ENCODE measurements around the gene DENND1A. TPM values are rescaled to one million over a fixed set of nuclear protein-coding genes. Genes with fewer than 3 reads are reported as not detected.

DENND1A gene
- total RNA-seq, 1 experiment from 2014 or later, result 19.7 TPM

GRCh38 chr9:123872710-123873109, 57.2 kb downstream of the DENND1A start:
- DNase-seq (ENCODE audit: low read depth, low spot score) (no peak), ATAC-seq (no peak)
- intact Hi-C loops (cut with micrococcal nuclease; ENCODE audit: unreplicated experiment) (no loop called here), in situ Hi-C loops (cut with HindIII; ENCODE audit: low pct_unique_long_range_greater_than_20kb, low sequenced_read_pairs) (no loop called here)
- Histone ChIP-seq H3K4me3 (ENCODE audit: low read depth in 2 of 2, low read length in 2 of 2) (no peak overlapping the region), H3K4me1 (ENCODE audit: control insufficient read depth, insufficient read depth, low read length) (no peaks in the 10 kb centered on the region), H3K36me3 (ENCODE audit: control insufficient read depth, insufficient read depth, low read length) (no peaks in the 10 kb centered on the region), H3K27ac (ENCODE audit: low read length) (no peak overlapping the region), H3K27me3 (ENCODE audit: control insufficient read depth, insufficient read depth, low read length) (no peaks in the 10 kb centered on the region), H3K9me3 (ENCODE audit: control insufficient read depth, insufficient read depth, low read depth, low read length) (no peaks in the 10 kb centered on the region)
- TF ChIP-seq, protein P1, sequence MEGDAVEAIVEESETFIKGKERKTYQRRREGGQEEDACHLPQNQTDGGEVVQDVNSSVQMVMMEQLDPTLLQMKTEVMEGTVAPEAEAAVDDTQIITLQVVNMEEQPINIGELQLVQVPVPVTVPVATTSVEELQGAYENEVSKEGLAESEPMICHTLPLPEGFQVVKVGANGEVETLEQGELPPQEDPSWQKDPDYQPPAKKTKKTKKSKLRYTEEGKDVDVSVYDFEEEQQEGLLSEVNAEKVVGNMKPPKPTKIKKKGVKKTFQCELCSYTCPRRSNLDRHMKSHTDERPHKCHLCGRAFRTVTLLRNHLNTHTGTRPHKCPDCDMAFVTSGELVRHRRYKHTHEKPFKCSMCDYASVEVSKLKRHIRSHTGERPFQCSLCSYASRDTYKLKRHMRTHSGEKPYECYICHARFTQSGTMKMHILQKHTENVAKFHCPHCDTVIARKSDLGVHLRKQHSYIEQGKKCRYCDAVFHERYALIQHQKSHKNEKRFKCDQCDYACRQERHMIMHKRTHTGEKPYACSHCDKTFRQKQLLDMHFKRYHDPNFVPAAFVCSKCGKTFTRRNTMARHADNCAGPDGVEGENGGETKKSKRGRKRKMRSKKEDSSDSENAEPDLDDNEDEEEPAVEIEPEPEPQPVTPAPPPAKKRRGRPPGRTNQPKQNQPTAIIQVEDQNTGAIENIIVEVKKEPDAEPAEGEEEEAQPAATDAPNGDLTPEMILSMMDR (IDR thresholded peaks at IDR 0.05), result no peak
- TF ChIP-seq TCF7L2 (IDR thresholded peaks at IDR 0.05; ENCODE audit: low read depth, low read length) (no peak), SIN3A (IDR thresholded peaks at IDR 0.05; ENCODE audit: borderline replicate concordance, insufficient read depth, low read depth, low read length) (no peak), POLR2AphosphoS5 (IDR thresholded peaks at IDR 0.05; ENCODE audit: low read depth, low read length) (no peak)
- TF ChIP-seq, protein P2, sequence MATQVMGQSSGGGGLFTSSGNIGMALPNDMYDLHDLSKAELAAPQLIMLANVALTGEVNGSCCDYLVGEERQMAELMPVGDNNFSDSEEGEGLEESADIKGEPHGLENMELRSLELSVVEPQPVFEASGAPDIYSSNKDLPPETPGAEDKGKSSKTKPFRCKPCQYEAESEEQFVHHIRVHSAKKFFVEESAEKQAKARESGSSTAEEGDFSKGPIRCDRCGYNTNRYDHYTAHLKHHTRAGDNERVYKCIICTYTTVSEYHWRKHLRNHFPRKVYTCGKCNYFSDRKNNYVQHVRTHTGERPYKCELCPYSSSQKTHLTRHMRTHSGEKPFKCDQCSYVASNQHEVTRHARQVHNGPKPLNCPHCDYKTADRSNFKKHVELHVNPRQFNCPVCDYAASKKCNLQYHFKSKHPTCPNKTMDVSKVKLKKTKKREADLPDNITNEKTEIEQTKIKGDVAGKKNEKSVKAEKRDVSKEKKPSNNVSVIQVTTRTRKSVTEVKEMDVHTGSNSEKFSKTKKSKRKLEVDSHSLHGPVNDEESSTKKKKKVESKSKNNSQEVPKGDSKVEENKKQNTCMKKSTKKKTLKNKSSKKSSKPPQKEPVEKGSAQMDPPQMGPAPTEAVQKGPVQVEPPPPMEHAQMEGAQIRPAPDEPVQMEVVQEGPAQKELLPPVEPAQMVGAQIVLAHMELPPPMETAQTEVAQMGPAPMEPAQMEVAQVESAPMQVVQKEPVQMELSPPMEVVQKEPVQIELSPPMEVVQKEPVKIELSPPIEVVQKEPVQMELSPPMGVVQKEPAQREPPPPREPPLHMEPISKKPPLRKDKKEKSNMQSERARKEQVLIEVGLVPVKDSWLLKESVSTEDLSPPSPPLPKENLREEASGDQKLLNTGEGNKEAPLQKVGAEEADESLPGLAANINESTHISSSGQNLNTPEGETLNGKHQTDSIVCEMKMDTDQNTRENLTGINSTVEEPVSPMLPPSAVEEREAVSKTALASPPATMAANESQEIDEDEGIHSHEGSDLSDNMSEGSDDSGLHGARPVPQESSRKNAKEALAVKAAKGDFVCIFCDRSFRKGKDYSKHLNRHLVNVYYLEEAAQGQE (IDR thresholded peaks at IDR 0.05; ENCODE audit: insufficient read depth in 1 of 2, low read depth in 2 of 2, low read length in 1 of 2), result no peak
- BruUV-seq (replicated peaks), result no TSS peak
- POLR2A ChIA-PET, result no interaction called here
- CTCF ChIA-PET, result no interaction called here

- Histone ChIP-seq H3K4me1 (ENCODE audit: control insufficient read depth, insufficient read depth, low read length) (no peaks in the 10 kb centered on the region), H3K27ac (ENCODE audit: low read length) (no peak overlapping the region), H3K4me3 (ENCODE audit: low read depth in 2 of 2, low read length in 2 of 2) (no peak overlapping the region), H3K9me3 (ENCODE audit: control insufficient read depth, insufficient read depth, low read depth, low read length) (no peaks in the 10 kb centered on the region), H3K36me3 (ENCODE audit: control insufficient read depth, insufficient read depth, low read length) (no peaks in the 10 kb centered on the region), H3K27me3 (ENCODE audit: control insufficient read depth, insufficient read depth, low read length) (no peaks in the 10 kb centered on the region)
- intact Hi-C loops (cut with micrococcal nuclease; ENCODE audit: unreplicated experiment) (no loop called here), in situ Hi-C loops (cut with HindIII; ENCODE audit: low pct_unique_long_range_greater_than_20kb, low sequenced_read_pairs) (no loop called here)
- BruUV-seq (replicated peaks), result no TSS peak
- DNase-seq (ENCODE audit: low read depth, low spot score) (no peak), ATAC-seq (no peak)
- TF ChIP-seq POLR2AphosphoS5 (IDR thresholded peaks at IDR 0.05; ENCODE audit: low read depth, low read length) (no peak), TCF7L2 (IDR thresholded peaks at IDR 0.05; ENCODE audit: low read depth, low read length) (no peak), SIN3A (IDR thresholded peaks at IDR 0.05; ENCODE audit: borderline replicate concordance, insufficient read depth, low read depth, low read length) (no peak)
- TF ChIP-seq, protein P2 (IDR thresholded peaks at IDR 0.05; ENCODE audit: insufficient read depth in 1 of 2, low read depth in 2 of 2, low read length in 1 of 2), result no peak
- TF ChIP-seq, protein P1 (IDR thresholded peaks at IDR 0.05), result no peak
- CTCF ChIA-PET, result interaction anchor here (0.6 kb wide), 1 partner anchor 649 kb away, joined by 4 read pairs; no protein-coding TSS in a partner anchor
- POLR2A ChIA-PET, result interaction anchor here (0.6 kb wide), 1 partner anchor 129 kb away, joined by 4 read pairs; no protein-coding TSS in a partner anchor
Measured at GRCh38 chr9:123871781-123872180, 58.1 kb downstream of the DENND1A start.
